Kidney tubule cell (primary cell): ENCODE results near the gene SLC25A11.
"Not testable (repeated sequence)": the region's sequence is repeated elsewhere in the genome, so short reads cannot be mapped to it uniquely, and the experiment has no call there.

Experiments
- DNase-seq: peaks from one replicate; pipeline ENCODE4 v3.0.0-alpha.2; 2018; ENCODE audit warnings: low spot score

Gene SLC25A11

DNA sequence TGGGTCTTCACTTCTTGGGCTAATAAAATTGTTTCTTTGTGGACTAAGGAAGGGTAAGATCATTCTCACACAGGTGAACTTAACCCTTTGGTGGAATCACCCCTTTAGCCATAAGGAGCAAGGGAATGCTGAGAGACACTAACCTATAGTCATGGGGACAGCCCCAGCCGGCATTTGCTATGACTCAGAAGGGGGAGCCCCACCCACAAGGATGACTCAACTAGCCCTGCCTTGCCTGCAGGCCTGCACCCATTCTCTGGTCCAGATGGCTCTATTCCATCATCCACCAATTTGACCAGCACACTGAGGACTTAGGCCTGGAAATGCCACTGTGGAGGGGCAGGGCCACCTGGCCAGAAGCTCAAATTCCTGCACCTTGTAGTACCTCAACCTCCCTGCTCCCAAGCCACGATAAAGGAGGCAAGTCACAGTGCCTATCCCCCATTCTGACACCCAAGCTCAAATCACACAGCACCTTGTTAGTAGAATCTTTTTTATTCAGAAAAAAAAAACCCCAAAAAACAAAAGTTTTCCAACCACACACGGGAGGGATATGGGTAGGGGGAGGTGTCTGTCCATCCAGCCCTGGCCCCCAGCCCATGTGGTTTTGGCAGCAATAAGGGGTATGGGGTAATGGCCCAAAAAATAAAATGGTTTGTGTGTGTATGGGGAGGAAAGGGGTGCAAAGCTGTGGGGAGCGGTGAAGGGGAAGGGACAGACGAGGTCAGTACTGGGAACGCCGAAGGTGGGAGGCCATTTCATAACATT, 5.5 kb upstream of the SLC25A11 start:
- DNase-seq = peak; percentile 95

DNA sequence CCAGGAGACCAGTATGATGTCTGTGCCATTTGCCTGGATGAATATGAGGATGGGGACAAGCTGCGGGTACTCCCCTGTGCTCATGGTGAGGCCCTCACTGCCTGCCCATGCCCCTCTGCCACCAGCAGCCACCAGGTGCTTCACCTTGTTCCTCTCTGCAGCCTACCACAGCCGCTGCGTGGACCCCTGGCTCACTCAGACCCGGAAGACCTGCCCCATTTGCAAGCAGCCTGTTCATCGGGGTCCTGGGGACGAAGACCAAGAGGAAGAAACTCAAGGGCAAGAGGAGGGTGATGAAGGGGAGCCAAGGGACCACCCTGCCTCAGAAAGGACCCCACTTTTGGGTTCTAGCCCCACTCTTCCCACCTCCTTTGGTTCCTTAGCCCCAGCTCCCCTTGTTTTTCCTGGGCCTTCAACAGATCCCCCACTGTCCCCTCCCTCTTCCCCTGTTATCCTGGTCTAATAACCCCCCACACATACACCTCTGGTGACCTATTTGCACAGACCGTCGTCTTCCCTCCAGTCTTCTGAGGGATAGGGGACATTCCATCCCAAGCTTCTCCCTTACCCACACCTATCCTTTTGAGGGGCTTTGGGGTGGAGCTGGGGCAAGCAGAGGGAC, 4.8 kb upstream of the SLC25A11 start:
- peak; percentile 26 for DNase-seq

DNA sequence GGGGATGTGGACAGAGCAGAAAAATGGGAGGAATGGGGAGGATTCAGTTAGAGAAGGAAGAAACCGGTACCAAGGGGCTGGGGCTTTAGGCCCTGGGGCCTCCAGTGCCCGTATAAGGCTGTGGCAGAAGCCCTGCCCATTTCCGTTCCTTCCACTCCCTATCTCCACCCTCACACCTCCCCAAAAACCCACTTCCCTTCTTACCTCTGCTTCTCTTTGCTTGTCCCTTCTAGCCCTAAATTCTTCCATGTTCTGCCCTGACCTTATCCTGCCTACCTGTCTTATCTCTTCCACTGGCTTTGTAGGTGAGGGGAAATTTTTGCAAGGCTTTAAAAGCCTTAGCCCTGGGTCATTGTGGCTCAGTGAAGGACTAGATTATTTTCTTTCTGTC, 4.3 kb upstream of the SLC25A11 start:
- DNase-seq = no peak

DNA sequence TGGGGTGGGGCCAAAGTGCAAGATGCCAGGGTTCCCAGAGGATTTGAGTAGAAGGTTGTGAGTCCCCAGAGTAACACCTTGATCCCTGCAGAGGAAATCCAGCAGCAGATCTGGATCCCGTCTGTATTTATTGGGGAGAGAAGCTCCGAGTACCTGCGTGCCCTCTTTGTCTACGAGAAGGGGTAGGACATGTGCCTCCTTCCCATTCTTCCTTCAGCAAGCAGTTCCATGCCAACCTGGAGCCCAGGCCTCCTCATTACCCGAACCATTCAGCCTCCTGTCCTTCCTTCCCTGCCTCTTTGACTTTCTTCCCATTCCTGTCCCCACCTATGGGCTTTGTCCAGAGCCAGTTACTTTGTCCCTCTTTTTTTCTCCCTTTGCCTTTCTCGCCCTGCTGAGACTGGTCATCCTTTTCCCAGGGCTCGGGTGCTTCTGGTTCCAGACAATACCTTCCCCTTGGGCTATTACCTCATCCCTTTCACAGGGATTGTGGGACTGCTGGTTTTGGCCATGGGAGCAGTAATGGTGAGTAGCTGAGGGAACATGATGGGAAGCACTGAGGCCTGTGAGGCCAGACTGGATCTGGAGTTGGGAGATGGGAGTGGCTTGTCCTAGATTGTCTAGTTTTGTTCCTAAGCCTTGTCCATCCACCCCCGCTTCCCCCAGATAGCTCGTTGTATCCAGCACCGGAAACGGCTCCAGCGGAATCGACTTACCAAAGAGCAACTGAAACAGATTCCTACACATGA, 3.1 kb upstream of the SLC25A11 start:
- no peak for DNase-seq

DNA sequence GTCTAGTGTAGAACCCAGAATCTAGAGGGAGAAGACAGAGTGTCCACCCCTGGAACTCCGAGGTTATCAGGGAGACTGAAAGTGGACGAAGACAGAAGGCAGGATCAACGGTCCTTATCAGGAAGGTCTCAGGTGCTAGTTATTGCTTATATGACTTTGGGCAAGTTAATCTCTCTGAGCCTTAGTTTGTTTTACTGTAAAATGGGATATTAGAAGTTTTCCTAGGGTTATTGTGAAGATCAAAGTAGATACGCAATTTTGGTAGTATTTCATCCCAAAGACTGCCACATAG, 1.4 kb upstream of the SLC25A11 start:
- DNase-seq = no peak

DNA sequence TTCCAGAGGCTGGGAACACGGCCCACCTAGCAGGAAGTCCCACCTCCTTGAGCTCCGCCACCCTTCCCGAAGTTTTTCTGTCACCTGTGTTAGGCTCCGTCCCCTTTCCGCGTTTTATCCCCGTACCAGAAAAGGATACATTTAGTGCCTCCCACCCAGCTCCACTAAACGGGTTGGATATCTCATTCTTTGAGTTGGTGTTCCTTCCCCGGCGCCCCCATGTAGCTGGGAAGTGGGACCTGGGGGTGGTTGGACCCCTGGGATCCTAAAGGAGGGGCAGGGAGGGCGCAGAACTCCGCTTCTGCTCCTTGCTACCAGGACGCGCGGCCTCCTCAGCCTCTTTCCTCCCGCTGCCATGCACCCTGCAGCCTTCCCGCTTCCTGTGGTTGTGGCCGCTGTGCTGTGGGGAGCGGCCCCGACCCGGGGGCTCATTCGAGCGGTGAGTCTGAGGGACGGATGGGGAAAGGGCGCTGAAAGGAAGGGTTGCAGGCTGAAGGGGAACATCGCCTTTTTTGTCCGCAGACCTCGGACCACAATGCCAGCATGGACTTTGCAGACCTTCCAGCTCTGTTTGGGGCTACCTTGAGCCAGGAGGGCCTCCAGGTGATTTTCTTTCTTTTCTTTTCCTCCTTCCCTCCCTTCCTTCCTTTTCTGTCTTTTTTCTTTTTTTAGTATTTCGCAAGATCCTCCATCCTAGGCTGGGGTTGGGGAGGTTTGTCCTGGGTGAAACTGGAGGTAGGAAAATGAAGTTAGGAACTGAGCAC, 891 bp upstream of the SLC25A11 start:
- peak; percentile 92 for DNase-seq

DNA sequence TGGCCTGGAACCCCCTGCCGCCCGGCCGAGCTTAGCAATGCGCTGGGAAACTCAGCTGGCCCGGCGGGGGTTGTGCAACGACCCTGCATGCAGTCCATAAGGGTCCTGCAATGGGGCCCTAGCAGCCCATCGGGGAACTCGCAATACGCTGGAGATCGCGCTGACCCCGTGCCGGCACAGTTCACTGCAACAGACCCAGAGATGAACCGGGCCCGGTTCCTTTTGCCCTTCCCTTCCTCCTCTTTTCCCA, 375 bp downstream of the SLC25A11 start:
- DNase-seq = no peak

DNA sequence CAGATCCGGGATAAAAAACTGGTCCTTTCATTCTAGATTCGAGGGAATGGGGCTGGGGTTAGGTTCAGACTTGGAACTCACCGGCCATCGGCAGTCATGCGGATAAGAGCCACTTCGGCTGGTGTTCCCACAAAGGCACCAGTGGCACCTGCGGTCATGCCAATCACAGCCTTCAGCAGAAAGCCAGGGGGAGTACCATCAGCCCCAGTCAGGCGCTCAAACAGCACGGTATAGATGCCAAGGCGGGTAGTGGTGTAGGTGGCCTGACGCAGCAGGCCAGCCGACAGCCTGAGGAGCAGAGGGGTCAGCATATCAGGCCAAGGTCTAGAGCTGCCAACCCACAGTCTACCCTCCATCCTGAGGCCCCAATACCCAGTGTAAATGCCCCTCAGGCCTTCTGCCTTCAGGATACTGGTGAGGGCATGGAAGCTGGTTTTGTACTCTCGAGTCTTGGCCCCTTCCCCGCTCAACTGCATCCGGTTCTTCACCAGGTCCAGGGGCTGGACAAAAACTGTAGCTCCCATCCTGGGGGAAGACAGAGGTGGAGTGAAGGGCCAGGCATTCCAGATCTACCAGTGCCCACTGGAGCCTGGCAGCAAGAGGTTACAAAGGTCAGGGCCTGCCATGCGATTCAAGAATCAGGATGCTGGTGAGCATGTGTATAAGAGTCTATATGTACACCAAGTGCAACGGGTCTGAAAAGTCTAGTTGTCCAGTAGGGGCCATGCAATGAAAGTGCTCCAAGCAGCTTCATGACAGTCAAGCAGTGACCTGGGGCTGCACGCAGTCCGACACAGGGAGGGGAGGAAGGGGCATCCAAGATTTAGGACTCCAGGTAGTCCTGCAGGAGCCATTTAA, 929 bp downstream of the SLC25A11 start:
- DNase-seq = peak; percentile 26

DNA sequence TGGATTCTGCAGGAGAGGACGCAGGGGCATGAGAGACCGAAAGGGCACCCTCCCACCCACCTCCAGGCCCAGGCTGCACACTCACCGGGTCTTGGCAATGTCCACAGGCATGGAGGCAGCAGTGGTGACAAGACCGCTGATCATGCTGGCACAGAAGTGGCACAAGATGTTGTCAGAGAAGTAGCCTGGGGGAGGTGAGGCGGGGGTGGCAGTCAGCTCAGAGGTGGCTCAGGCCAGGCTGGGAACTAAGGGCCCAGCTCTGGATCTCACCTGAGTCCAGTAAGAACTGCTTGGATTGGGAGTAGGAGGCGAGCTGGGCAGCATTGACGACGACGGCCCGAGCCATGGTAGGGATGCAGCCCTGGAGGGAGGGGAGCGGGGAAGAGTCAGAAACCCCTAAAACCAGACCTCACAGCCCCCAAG, 1.8 kb downstream of the SLC25A11 start:
- no peak for DNase-seq

DNA sequence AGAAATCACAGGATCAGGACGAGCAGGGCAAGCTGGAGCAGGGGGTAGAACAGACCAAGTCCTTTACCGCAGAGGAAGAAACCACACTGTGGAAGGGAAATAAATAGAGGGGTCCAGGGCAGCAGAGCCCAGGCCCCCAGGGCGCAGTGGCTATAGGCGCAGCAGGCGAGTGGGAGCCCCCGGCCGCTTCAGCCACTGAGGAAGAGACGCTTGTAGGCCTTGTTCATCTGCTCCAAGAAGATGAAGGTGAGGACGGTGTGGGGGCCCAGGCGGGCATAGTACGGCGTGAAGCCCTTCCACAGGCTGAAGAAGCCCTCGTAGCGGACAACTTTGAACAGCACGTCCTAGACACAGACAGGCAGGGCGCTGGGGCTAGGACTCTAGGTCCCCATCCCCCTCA, 2.3 kb downstream of the SLC25A11 start:
- no peak for DNase-seq

DNA sequence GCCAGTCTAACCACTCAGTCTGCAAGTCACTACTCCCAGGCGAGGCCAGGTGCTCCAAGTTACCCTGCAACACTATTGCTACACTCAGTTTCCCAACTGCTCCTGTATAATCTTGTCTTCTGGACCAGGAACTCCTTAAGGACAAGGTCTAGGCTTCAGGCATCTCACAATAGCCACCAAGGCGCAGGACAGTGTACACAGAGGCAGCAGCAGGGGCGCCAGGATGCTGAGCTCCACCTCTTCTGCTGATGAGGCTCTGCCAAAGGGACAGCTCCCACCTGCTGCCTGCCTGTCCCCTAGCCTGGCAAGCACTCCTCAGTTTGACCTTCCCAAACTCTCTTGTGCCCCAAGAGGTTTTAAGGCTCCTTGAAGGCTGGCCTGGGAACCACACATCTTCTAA, 3.4 kb downstream of the SLC25A11 start:
- no peak for DNase-seq

DNA sequence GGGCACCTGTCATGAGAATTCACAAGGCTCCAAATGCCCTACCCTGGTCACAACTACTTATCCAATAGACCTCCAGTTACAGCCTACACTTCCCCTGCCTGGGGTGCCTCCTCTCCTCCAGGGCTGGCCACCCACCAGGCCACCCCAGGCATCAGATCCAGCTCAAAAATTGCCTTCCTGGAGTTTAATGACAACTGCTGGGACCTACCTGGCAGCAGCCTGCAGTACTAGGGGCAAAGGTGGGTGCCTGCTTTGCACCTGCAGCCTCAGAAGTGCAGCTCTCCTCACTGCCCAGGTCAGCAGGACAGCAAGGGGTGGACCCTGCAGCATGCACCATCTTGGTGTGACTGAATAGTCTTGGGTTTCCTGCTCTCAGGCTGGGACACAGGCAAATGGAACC, 4.2 kb downstream of the SLC25A11 start:
- DNase-seq = no peak

DNA sequence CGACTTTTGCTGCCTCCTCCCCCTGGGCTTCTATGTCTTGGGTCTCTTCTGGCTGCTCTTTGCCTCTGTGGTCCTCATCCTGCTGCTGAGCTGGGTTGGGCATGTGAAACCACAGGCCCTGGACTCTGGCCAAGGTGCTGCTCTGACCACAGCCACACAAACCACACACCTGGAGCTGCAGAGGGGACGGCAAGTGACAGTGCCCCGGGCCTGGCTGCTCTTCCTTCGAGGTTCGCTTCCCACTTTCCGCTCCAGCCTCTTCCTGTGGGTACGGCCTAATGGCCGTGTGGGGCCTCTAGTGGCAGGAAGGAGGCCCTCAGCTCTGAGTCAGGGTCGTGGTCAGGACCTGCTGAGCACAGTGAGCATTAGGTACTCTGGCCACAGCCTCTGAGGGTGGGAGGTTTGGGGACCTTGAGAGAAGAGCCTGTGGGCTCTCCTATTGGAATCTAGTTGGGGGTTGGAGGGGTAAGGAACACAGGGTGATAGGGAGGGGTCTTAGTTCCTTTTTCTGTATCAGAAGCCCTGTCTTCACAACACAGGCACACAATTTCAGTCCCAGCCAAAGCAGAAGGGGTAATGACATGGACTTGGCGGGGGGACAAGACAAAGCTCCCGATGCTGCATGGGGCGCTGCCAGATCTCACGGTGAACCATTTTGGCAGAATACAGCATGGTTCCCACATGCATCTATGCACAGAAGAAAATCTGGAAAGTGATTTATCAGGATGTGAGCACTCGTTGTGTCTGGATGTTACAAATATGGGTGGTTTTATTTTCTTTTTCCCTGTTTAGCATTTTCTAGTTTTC, 5.5 kb downstream of the SLC25A11 start:
- DNase-seq = peak; percentile 89

DNA sequence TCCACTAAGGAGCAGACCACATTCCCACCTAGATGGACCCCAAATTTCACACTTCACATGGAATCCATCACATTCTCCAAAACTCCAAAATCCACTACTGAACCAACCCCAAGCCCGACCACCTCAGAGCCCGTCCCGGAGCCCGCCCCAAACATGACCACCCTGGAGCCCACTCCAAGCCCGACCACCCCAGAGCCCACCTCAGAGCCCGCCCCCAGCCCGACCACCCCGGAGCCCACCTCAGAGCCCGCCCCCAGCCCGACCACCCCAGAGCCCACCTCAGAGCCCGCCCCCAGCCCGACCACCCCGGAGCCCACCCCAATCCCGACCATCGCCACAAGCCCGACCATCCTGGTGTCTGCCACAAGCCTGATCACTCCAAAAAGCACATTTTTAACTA, 6.2 kb downstream of the SLC25A11 start:
- no peak for DNase-seq

DNA sequence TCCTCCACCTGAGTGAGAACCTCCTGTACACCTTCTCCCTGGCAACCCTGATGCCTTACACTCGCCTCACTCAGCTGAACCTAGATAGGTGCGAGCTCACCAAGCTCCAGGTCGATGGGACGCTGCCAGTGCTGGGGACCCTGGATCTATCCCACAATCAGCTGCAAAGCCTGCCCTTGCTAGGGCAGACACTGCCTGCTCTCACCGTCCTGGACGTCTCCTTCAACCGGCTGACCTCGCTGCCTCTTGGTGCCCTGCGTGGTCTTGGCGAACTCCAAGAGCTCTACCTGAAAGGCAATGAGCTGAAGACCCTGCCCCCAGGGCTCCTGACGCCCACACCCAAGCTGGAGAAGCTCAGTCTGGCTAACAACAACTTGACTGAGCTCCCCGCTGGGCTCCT, 7.1 kb downstream of the SLC25A11 start:
- DNase-seq = no peak

DNA sequence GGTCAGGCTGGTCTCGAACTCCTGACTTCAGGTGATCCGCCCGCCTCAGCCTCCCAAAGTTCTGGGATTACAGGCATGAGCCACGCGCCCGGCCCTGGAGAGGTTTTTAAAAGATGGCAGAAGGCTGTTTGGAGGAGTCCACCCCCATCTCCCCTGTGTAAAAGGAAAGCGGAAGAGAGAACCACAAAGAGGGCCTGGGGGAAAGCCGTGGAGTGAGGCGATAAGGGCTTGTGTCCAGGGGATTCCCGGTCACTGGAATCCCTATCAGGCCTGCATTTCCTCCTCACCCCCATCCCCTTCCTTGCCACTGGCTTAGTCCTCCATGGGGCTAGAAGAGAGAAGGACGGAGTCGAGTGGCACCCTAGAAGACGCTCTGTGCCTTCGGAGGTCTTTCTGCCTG, 7.9 kb downstream of the SLC25A11 start, which contains the start of gene GP1BA:
Gene GP1BA, plus strand, starts transcription at position 315 of the 400 bp plus-strand sequence. CDS start 328 bp downstream, outside the sequence.
- DNase-seq = no peak

DNA sequence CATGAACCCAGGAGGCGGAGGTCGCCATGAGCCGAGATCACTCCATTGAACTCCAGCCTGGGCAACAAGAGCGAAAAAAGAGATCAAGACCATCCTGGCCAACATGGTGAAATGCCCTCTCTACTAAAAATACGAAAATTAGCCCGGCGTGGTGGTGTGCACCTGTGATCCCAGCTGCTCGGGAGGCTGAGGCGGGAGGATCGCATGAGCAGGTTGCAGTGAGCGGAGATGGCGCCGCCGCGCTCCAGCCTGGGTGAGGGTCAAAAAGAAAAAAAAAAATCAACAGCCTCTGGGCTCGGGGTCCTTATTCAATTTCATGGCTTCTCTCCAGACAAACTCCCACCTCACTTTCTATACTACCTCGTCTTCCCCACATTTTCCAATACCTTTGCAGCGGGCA, 11.0 kb downstream of the SLC25A11 start:
- DNase-seq = no peak

DNA sequence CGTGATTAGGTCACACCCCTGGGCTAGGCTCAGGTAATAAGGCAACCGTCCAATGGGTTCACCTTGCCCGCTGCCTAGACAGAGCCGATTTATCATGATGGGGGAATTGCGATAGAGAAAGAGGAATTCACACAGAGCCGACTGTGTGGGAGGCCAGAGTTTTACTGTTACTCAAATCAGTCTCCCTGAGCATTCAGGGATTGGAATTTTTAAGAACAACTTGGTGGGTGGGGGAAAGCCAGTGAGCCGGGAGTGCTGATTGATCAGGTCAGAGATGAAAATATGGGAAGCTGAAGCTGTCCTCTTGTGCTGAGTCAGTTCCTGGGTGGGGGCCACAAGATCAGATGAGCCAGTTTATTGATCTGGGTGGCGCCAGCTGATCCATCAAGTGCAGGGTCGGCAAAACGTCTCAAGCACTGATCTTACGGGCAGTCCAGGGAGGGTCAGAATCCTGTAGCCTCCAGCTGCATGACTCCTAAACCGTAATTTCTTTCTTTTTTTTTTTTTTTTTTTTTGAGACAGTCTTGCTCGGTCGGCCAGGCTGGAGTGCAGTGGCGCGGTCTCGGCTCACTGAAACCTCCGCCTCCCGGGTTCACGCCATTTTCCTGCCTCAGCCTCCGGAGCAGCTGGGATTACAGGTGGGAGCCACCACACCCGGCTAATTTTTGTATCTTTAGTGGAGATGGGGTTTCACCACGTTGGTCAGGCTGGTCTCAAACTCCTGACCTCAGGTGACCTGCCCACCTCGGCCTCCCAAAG, 13.1 kb downstream of the SLC25A11 start:
- not testable (repeated sequence) for DNase-seq

DNA sequence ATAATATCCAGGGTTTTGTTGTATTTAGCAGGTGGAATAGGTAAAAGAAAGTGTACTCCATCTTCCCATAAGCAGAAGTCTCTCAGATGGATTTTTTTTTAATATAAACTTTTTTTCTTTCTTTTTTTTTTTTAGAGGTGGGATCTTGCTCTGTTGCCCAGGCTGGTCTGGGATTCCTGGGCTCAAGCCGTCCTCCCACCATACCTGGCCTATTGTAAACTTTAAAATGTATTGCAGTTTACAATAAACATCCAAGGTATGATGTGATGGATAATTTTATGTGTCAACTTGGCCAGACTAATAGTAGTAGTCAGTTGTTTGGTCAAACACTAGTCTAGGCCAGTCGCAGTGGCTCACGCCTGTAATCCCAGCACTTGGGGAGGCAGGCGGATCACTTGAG, 18.5 kb downstream of the SLC25A11 start:
- DNase-seq = no peak

DNA sequence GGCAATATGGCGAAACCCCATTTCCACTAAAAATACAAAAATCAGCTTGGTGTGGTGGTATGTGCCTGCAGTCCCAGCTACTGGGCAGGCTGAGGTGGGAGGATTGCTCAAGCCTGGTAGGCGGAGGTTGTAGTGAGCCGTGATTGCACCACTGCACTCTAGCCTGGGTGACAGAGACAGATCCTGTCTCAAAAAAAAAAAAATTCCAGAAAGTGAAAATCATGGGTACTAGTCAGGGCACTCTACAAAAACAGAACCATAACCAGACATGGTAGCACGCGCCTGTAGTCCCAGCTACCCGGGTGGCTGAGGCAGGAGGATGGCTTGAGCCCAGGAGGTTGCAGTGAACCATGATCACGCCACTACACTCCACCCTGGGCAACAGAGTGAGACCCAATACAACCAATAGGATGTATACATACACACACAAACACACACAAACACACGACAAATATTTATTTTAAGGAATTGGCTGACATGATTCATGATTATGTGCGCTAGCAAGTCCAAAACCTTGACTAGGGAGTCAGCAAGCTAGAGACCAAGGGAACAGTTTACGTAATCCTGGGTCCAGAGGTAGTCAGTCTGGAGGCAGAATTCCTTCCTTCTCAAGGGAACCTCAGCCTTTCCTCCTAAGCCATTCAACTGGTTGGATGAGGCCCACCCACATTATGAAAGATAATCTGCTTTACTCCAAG, 19.3 kb downstream of the SLC25A11 start:
- no peak for DNase-seq
